ENCODE measurements around the gene NRP1.

GRCh38 chr10:33363106-33363505 lies 28.6 kb upstream of the NRP1 start:
- TF ChIP-seq POLR2A (IDR thresholded peaks at IDR 0.05) (no peak), POLR2AphosphoS5 (IDR thresholded peaks at IDR 0.05) (no peak)
- TF ChIP-seq, protein P1, sequence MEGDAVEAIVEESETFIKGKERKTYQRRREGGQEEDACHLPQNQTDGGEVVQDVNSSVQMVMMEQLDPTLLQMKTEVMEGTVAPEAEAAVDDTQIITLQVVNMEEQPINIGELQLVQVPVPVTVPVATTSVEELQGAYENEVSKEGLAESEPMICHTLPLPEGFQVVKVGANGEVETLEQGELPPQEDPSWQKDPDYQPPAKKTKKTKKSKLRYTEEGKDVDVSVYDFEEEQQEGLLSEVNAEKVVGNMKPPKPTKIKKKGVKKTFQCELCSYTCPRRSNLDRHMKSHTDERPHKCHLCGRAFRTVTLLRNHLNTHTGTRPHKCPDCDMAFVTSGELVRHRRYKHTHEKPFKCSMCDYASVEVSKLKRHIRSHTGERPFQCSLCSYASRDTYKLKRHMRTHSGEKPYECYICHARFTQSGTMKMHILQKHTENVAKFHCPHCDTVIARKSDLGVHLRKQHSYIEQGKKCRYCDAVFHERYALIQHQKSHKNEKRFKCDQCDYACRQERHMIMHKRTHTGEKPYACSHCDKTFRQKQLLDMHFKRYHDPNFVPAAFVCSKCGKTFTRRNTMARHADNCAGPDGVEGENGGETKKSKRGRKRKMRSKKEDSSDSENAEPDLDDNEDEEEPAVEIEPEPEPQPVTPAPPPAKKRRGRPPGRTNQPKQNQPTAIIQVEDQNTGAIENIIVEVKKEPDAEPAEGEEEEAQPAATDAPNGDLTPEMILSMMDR (IDR thresholded peaks at IDR 0.05 in 8 of 11, conservative IDR thresholded peaks at IDR 0.05 in 3 of 11) = no peak

Data from spleen (tissue), 7 donors.